BJ (cell line): ENCODE results near the gene TMEM204. TPM values are rescaled to one million over a fixed set of nuclear protein-coding genes. Genes with fewer than 3 reads are reported as not detected.

Experiments
- CTCF ChIA-PET: fragments of 350-600 bp; formaldehyde crosslinking; extraction: SDS; loops from one replicate; lab custom pipeline; 2021; ENCODE audit warnings: antibody characterized with exemption, inconsistent platforms; lab: Yijun Ruan, JAX
- POLR2A ChIA-PET: fragments of 300-600 bp; sonication (Branson Sonifier 250); formaldehyde crosslinking; extraction: SDS; loops from one replicate; lab custom pipeline; 2021; ENCODE audit warnings: antibody characterized with exemption; lab: Charles Lee
- DNase-seq: peaks from one replicate; pipeline ENCODE4 v3.0.0-alpha.2; 2011; ENCODE audit warnings: low read depth
- H3K27me3 ChIP-seq: 2 replicates; pipeline ENCODE4 v1.6.0; 2011; ENCODE audit warnings: low read length; ENCODE audit not compliant: control insufficient read depth, insufficient read depth
- H3K36me3 ChIP-seq: 2 replicates; pipeline ENCODE4 v1.5.1; 2011; ENCODE audit warnings: low read length; ENCODE audit not compliant: control insufficient read depth, insufficient read depth
- H3K4me3 ChIP-seq: 2 replicates; pipeline ENCODE4 v1.5.1; 2011; ENCODE audit warnings: low read depth, mild to moderate bottlenecking, control low read depth, low read length
- polyA plus RNA-seq: library from polyadenylated mRNA; depleted of rRNA; stranded (reverse); fragments of >200 nt; gene quantifications from 2 replicates; pipeline ENCODE4 v1.2.3, GENCODE V29; 2011
- TF ChIP-seq, protein P1 (sequence below): IDR thresholded peaks from 2 replicates; pipeline ENCODE4 v1.5.1; 2011; ENCODE audit warnings: low read depth, mild to moderate bottlenecking, control low read depth, inconsistent platforms, low read length, moderate library complexity; ENCODE audit not compliant: insufficient read depth

The TMEM204 gene
- polyA plus RNA-seq, 1 experiment = 81.9 TPM

DNA sequence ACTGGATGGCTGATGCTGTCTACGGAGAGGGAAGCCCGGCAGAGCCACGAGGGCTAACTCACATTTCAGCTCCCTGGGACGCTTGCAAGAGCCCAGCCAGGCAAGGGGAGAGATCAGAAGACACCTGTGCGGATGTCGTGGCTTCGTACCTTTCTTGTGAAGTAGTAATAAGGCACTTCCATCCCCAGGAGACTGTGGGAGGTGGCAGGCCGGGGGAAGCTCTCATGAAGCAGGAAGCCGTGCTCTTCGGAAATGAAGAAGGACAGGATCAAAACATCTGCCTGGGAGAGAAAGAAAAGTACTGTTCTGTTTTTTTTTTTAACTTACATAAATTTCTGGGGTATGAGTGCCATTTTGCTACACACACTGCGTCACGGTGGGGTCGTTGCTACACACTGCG is 28.4 kb downstream of the TMEM204 start:
- Histone ChIP-seq H3K4me3 (no peak overlapping the region), H3K27me3 (no peaks in the 10 kb centered on the region), H3K36me3 (peaks cover 21% of the 10 kb centered on the region)
- TF ChIP-seq, protein P1, sequence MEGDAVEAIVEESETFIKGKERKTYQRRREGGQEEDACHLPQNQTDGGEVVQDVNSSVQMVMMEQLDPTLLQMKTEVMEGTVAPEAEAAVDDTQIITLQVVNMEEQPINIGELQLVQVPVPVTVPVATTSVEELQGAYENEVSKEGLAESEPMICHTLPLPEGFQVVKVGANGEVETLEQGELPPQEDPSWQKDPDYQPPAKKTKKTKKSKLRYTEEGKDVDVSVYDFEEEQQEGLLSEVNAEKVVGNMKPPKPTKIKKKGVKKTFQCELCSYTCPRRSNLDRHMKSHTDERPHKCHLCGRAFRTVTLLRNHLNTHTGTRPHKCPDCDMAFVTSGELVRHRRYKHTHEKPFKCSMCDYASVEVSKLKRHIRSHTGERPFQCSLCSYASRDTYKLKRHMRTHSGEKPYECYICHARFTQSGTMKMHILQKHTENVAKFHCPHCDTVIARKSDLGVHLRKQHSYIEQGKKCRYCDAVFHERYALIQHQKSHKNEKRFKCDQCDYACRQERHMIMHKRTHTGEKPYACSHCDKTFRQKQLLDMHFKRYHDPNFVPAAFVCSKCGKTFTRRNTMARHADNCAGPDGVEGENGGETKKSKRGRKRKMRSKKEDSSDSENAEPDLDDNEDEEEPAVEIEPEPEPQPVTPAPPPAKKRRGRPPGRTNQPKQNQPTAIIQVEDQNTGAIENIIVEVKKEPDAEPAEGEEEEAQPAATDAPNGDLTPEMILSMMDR = no peak
- no peak for DNase-seq
- ChIA-PET POLR2A (no interaction called here), CTCF (interaction anchor here (0.8 to 1.3 kb wide), 2 partner anchors 9 to 12 kb away, joined by 3 to 4 read pairs; no protein-coding TSS in a partner anchor)

DNA sequence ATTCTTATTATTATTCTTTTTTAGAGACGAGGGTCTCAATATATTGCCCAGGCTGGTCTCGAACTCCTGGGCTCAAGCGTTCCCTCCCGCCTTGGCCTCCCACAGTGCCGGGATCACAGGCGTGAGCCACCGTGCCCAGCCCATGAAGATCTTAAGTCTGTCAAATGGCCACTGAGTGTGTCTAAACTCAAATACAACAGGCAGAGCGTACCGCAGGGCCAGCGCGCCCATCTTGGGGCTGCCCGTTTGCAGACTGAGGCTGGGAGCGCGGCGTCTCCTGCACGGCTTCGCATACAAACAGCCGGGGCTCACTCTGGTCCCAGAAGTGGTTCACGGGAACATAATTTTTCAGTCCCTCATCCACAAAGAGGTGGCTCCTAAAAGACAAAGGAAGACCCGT is 30.3 kb downstream of the TMEM204 start:
- ChIA-PET CTCF (interaction anchor here (1.0 kb wide), 1 partner anchor 8 kb away, joined by 4 read pairs; no protein-coding TSS in a partner anchor), POLR2A (no interaction called here)
- Histone ChIP-seq H3K4me3 (no peak overlapping the region), H3K36me3 (peaks cover 20% of the 10 kb centered on the region), H3K27me3 (no peaks in the 10 kb centered on the region)
- TF ChIP-seq, protein P1 = no peak
- DNase-seq = no peak

DNA sequence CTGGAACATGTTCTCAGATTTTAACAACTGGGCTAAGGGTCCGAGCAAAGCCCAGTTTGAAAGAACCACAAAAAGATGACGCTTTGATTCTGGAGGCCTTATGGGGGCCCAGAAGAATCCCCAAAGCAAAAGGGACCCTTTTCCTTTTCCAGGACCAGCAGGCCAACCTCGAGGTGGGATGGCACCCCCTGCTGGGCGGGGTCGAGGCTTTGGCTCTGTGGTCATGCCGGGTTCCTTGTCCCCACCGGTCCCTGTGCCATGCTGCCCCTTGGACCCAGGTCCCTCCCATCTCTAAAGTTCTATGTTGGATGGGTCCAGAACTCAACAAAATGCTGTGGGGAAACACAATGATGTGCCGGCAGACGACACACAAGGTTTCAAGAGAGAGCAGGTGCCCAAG is 30.9 kb downstream of the TMEM204 start:
- Histone ChIP-seq H3K4me3 (no peak overlapping the region), H3K27me3 (no peaks in the 10 kb centered on the region), H3K36me3 (peaks cover 16% of the 10 kb centered on the region)
- POLR2A ChIA-PET = no interaction called here
- TF ChIP-seq, protein P1 = peak; percentile 29
- CTCF ChIA-PET = no interaction called here
- no peak for DNase-seq

DNA sequence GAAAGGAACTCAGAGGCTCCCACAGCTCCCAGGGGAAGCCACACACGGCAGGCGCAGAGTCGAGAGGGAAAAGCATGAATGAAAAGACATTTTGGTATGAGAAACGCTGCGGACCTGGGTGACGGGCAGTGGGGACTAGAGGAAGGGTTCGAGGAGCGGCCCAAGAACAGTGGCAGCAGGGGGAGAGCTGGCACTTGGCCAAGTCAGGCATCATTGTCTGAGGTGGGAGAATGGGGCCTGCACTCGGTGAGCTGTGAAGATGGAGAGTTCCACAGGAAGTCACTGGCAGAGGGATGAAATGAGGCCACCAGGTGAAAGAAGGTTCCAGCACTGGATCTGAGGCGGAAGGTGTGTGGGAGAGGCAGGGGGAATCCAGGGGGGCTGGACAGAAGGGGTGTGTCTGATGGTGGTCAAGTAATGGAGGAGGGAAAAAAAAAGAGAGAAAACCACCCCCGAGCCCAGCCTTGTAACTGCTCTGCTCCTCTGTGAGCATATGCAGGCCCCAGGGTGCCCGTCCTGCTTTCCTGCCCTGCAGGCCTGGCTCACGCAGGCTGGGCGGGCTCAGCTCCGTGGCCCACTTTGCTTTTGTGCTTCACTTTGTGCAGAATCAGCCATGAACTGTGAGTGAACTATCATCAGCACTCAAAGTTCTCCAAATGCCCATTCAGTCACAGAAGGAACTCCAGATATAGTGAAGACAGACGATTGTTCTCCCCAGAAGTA is 31.8 kb downstream of the TMEM204 start:
- POLR2A ChIA-PET = no interaction called here
- Histone ChIP-seq H3K36me3 (peaks cover 12% of the 10 kb centered on the region), H3K27me3 (no peaks in the 10 kb centered on the region), H3K4me3 (no peak overlapping the region)
- TF ChIP-seq, protein P1 = no peak
- DNase-seq = no peak
- CTCF ChIA-PET = no interaction called here

DNA sequence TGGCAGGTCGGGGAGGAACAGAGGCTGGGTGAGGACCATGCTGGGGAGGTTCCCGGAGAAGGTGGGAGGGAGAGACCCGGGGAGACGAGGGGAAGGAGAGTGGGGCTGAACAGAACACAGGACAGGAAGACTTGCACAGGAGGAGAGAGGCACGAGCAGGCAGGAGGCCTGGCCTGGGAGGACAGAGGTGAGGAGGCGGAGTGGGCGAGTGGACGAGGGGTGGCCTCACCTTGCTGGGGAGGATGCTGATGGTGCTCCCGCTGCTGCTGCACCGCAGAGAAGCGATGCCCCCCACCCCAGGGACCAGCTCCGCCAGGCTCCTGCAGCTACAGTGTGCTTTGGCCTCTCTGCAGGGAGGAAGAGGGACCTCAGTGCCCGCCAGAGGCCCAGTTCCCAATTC is 34.5 kb downstream of the TMEM204 start:
- CTCF ChIA-PET = no interaction called here
- POLR2A ChIA-PET = no interaction called here
- DNase-seq = no peak
- TF ChIP-seq, protein P1 = no peak
- H3K4me3 ChIP-seq = no peak overlapping the region
- no peaks in the 10 kb centered on the region for H3K27me3 ChIP-seq
- H3K36me3 ChIP-seq = peaks cover 4% of the 10 kb centered on the region
